ENCODE data around the gene HSPBAP1. TPM values are rescaled to one million over a fixed set of nuclear protein-coding genes. Genes with fewer than 3 reads are reported as not detected.
"Not testable (repeated sequence)": the region's sequence is repeated elsewhere in the genome, so short reads cannot be mapped to it uniquely, and the experiment has no call there.

The HSPBAP1 gene
- total RNA-seq, 1 experiment from 2014 or later, result 13.1 TPM

DNA sequence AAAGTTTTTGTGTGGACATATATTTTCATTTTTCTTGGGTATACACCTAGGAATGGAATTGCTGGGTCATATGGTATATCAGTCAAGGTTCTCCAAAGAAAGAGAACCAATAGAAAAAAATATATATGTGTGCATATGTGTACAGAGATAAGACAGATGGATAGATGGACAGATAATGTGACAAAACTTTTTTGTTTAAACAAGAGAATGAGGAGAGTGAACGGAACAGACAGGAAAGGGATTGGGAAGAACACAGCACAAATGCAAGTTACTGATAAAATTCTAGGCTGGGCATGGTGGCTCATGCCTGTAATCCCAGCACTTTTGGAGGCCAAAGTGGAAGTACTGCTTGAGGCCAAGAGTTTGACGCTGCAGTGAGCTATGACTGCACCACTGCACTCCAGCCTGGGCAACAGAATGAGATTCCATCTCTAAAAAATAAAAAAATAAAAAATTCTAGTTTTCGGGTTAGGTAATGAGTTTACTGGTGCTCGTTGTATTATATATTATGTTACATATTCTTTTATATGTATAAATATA is 50.0 kb downstream of the HSPBAP1 start:
- intact Hi-C loops (cut with micrococcal nuclease; ENCODE audit: unreplicated experiment), result no loop called here
- ChIA-PET POLR2A (no interaction called here), CTCF (no interaction called here)
- Histone ChIP-seq H3K4me1 (no peaks in the 10 kb centered on the region), H3K27me3 (replicated peaks; ENCODE audit: control insufficient read depth, insufficient read depth, low read length) (no peaks in the 10 kb centered on the region), H3K4me3 (ENCODE audit: low read depth, low read length) (no peak overlapping the region), H3K36me3 (ENCODE audit: control insufficient read depth, insufficient read depth, low read length) (no peaks in the 10 kb centered on the region; the same call in 1 of the 2 replicates), H3K9me3 (no peaks in the 10 kb centered on the region)
- no peak for DNase-seq
- Mint-ChIP-seq H3K9me3 (ENCODE audit: unreplicated experiment) (peaks cover 10% of the 10 kb centered on the region), H3K27me3 (ENCODE audit: insufficient read depth, unreplicated experiment) (no peaks in the 10 kb centered on the region), H3K36me3 (ENCODE audit: insufficient read depth, unreplicated experiment) (peaks cover 15% of the 10 kb centered on the region), H3K4me1 (ENCODE audit: low read depth, unreplicated experiment) (no peaks in the 10 kb centered on the region), H3K27ac (ENCODE audit: unreplicated experiment) (peak overlapping the region; percentile 30), H3K4me3 (ENCODE audit: unreplicated experiment) (no peak overlapping the region)
- BruUV-seq (replicated peaks), result no TSS peak
- TF ChIP-seq, protein P1, sequence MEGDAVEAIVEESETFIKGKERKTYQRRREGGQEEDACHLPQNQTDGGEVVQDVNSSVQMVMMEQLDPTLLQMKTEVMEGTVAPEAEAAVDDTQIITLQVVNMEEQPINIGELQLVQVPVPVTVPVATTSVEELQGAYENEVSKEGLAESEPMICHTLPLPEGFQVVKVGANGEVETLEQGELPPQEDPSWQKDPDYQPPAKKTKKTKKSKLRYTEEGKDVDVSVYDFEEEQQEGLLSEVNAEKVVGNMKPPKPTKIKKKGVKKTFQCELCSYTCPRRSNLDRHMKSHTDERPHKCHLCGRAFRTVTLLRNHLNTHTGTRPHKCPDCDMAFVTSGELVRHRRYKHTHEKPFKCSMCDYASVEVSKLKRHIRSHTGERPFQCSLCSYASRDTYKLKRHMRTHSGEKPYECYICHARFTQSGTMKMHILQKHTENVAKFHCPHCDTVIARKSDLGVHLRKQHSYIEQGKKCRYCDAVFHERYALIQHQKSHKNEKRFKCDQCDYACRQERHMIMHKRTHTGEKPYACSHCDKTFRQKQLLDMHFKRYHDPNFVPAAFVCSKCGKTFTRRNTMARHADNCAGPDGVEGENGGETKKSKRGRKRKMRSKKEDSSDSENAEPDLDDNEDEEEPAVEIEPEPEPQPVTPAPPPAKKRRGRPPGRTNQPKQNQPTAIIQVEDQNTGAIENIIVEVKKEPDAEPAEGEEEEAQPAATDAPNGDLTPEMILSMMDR (IDR thresholded peaks at IDR 0.05; ENCODE audit: insufficient read depth in 1 of 2, low read depth in 1 of 2, low read length in 1 of 2, severe bottlenecking in 1 of 2, unreplicated experiment in 1 of 2), result no peak

DNA sequence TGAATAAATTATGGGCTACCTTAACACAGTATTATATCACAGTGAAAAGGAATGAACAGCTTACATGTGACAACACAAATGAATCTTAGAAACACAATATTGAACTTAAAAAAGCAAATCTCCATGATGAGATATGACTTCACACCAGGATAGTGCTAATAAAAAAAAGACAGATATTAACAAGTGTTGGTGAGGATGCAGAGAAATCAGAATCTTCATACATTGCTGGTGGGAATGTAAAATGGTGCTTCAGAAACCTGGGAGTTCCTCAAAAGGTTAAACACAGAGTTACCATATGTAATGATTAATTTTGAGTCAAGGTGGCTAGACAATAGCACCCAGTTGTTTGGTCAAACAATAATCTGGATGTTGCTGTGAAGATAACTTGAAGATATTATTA is 51.4 kb downstream of the HSPBAP1 start:
- no peaks in the 10 kb centered on the region for H3K27me3 ChIP-seq (replicated peaks; ENCODE audit: control insufficient read depth, insufficient read depth, low read length)
- no peaks in the 10 kb centered on the region; the same call in 1 of the 2 replicates for H3K36me3 ChIP-seq (ENCODE audit: control insufficient read depth, insufficient read depth, low read length)
- no peak overlapping the region for H3K4me3 ChIP-seq (ENCODE audit: low read depth, low read length)
- Mint-ChIP-seq H3K4me3 (ENCODE audit: unreplicated experiment) (no peak overlapping the region), H3K27ac (ENCODE audit: unreplicated experiment) (no peak overlapping the region), H3K27me3 (ENCODE audit: insufficient read depth, unreplicated experiment) (no peaks in the 10 kb centered on the region), H3K36me3 (ENCODE audit: insufficient read depth, unreplicated experiment) (peaks cover 15% of the 10 kb centered on the region), H3K4me1 (ENCODE audit: low read depth, unreplicated experiment) (no peaks in the 10 kb centered on the region), H3K9me3 (ENCODE audit: unreplicated experiment) (peaks cover 10% of the 10 kb centered on the region)
- ChIA-PET POLR2A (no interaction called here), CTCF (no interaction called here)
- no peak for DNase-seq
- H3K4me1 ChIP-seq, result no peaks in the 10 kb centered on the region
- TF ChIP-seq, protein P1 (IDR thresholded peaks at IDR 0.05; ENCODE audit: insufficient read depth in 1 of 2, low read depth in 1 of 2, low read length in 1 of 2, severe bottlenecking in 1 of 2, unreplicated experiment in 1 of 2), result no peak
- BruUV-seq (replicated peaks), result no TSS peak
- intact Hi-C loops (cut with micrococcal nuclease; ENCODE audit: unreplicated experiment), result no loop called here
- no peaks in the 10 kb centered on the region for H3K9me3 ChIP-seq

DNA sequence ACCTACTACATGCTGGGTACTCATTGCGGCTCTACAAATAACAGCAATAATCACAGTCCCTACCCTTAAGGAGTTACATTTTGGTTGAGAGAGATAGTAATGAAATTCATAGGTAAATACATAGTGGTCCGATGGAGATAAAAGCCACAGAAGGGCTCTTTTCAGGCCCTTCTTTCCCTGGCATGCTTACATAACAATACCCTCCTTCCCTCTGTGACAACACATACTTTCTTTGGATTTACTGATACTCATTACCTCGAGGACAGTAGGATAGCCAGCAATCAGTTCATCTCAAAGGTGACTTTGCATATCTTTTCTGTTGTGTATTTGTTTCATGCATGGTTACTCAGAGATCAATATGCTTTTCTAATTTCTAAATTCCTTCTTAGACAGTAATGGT is 54.5 kb downstream of the HSPBAP1 start:
- Mint-ChIP-seq H3K27ac (ENCODE audit: unreplicated experiment) (no peak overlapping the region), H3K4me3 (ENCODE audit: unreplicated experiment) (no peak overlapping the region), H3K36me3 (ENCODE audit: insufficient read depth, unreplicated experiment) (peaks cover 6% of the 10 kb centered on the region), H3K4me1 (ENCODE audit: low read depth, unreplicated experiment) (no peaks in the 10 kb centered on the region), H3K27me3 (ENCODE audit: insufficient read depth, unreplicated experiment) (no peaks in the 10 kb centered on the region), H3K9me3 (ENCODE audit: unreplicated experiment) (peaks cover 12% of the 10 kb centered on the region)
- Histone ChIP-seq H3K4me1 (no peaks in the 10 kb centered on the region), H3K27me3 (replicated peaks; ENCODE audit: control insufficient read depth, insufficient read depth, low read length) (no peaks in the 10 kb centered on the region), H3K36me3 (ENCODE audit: control insufficient read depth, insufficient read depth, low read length) (no peaks in the 10 kb centered on the region; the same call in 1 of the 2 replicates), H3K9me3 (no peaks in the 10 kb centered on the region), H3K4me3 (ENCODE audit: low read depth, low read length) (no peak overlapping the region)
- TF ChIP-seq, protein P1 (IDR thresholded peaks at IDR 0.05; ENCODE audit: insufficient read depth in 1 of 2, low read depth in 1 of 2, low read length in 1 of 2, severe bottlenecking in 1 of 2, unreplicated experiment in 1 of 2), result no peak
- ChIA-PET POLR2A (no interaction called here), CTCF (no interaction called here)
- intact Hi-C loops (cut with micrococcal nuclease; ENCODE audit: unreplicated experiment), result no loop called here
- BruUV-seq (replicated peaks), result no TSS peak
- no peak for DNase-seq

DNA sequence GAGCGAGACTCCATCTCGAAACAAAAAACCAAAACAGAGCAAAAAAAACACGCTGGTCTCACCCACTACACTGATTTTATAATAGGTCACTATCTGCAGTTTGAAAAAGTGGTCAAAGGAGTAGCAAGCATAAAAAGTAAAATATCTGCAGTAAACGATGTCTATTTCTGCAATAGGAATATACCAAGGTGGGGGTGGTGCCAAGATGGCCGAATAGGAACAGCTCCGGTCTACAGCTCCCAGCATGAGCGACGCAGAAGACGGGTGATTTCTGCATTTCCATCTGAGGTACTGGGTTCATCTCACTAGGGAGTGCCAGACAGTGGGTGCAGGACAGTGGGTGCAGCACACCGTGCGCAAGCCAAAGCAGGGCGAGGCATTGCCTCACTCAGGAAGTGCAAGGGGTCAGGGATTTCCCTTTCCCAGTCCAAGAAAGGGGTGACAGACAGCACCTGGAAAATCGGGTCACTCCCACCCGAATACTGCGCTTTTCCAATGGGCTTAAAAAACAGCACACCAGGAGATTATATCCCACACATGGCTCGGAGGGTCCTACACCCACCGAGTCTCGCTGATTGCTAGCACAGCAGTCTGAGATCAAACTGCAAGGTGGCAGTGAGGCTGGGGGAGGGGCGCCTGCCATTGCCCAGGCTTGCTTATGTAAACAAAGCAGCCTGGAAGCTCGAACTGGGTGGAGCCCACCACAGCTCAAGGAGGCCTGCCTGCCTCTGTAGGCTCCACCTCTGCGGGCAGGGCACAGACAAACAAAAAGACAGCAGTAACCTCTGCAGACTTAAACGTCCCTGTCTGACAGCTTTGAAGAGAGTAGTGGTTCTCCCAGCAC is 60.7 kb downstream of the HSPBAP1 start:
- H3K4me3 Mint-ChIP-seq (ENCODE audit: unreplicated experiment); intact Hi-C loops (cut with micrococcal nuclease; ENCODE audit: unreplicated experiment); H3K9me3 Mint-ChIP-seq (ENCODE audit: unreplicated experiment); CTCF ChIA-PET; POLR2A ChIA-PET; H3K4me1 Mint-ChIP-seq (ENCODE audit: low read depth, unreplicated experiment); DNase-seq; H3K27me3 ChIP-seq (replicated peaks; ENCODE audit: control insufficient read depth, insufficient read depth, low read length); H3K9me3 ChIP-seq; BruUV-seq (replicated peaks); H3K36me3 ChIP-seq (ENCODE audit: control insufficient read depth, insufficient read depth, low read length); H3K27ac Mint-ChIP-seq (ENCODE audit: unreplicated experiment); H3K4me3 ChIP-seq (ENCODE audit: low read depth, low read length); H3K27me3 Mint-ChIP-seq (ENCODE audit: insufficient read depth, unreplicated experiment); H3K4me1 ChIP-seq: not testable (repeated sequence)
- H3K36me3 Mint-ChIP-seq (ENCODE audit: insufficient read depth, unreplicated experiment), result peaks cover 11% of the 10 kb centered on the region
